DND-41 (cell line): ENCODE measurements around the gene BIRC6.

Experiments used
- CTCF ChIP-seq: IDR thresholded peaks from 2 replicates; pipeline ENCODE4 v1.5.1; 2012; ENCODE audit warnings: borderline replicate concordance, low read length, moderate library complexity, mild to moderate bottlenecking; ENCODE audit not compliant: poor library complexity, severe bottlenecking; ENCODE audit errors: extremely low read depth
- EZH2 ChIP-seq: IDR thresholded peaks from 3 replicates; pipeline ENCODE4 v1.6.1; 2012; ENCODE audit warnings: borderline replicate concordance, low read depth, mild to moderate bottlenecking, moderate library complexity, low read length, inconsistent platforms; ENCODE audit not compliant: severe bottlenecking

- TF ChIP-seq CTCF (no peak), EZH2 (no peak)
These were observed 146.1 kb downstream of the BIRC6 start for GRCh38 chr2:32502941-32503340.
